ENCODE data around the gene ASIC2.

ASIC2 gene

DNA sequence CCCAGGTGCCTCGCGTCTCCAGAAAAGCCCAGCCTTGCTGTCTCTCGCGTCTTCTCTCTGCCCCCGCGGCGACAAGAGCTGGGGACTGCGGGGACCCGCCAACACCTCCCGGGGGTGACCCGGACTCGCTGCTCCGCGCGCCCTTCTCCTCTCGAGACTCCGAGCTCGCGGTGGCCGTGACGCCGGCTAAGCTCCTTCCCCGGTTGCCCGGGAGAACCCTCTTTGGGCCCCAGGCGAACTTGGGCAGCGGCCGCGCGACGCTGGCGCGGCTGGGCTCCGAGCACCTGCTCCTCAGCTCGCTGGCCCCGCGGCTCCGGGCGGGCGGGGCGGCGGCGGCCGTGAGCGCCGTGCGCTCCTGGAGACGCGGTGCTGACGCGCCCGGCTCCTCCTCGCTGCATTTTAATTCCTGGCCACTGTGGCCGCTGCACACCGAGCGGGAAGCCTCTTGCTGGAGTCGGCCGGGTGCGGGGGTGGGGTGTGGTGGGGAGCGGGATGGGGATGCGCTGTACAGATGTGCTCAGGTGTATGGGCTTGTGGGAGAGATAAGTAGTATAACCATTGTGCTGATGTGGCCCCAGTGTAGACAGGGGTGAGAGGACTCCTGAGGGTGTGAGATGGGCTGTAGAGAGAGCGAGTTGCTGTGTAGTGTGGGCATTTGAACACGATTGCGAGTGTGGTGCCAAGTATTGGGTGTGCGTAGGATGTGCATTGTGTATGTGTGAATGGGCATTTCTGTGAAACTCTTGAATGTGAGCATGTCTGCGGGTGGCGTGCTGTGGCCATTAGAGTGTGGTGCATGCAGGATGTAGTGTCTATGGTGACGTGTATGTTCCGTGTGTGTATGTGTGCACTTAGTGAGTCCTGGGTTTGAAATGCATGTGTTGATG lies at the start of gene ASIC2:
ASIC2 (minus strand) TSS at position 315 of the 887 bp plus-strand sequence.
- H3K4me3 ChIP-seq (ENCODE audit: low read depth, low read length): no peak within 1 kb of the TSS
- TF ChIP-seq CTCF (IDR thresholded peaks at IDR 0.05; ENCODE audit: insufficient read depth, low read depth, low read length, missing control alignments): no peak
- no peak for DNase-seq (ENCODE audit: low read depth)

DNA sequence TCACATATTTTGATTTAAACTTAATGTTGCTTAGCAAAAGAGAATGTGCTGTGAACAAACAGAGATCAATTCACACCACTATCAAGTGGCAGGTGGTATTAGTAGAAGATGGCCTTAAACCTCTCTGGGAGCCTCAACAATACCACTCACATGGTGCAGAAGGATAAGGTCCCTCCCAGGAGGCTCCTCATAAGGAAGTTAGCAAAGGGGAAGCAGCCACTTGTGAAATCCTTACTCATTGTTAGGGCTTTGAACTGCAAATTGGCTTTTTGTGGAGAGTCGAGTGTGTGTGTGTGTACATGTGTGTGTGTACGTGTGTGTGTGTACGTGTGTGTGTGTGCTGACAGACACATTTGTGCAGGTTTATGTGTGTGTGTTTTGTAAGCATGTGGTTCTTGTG lies 48.9 kb upstream of the ASIC2 start:
- TF ChIP-seq CTCF (IDR thresholded peaks at IDR 0.05; ENCODE audit: insufficient read depth, low read depth, low read length, missing control alignments): no peak
- DNase-seq (ENCODE audit: low read depth): no peak

DNA sequence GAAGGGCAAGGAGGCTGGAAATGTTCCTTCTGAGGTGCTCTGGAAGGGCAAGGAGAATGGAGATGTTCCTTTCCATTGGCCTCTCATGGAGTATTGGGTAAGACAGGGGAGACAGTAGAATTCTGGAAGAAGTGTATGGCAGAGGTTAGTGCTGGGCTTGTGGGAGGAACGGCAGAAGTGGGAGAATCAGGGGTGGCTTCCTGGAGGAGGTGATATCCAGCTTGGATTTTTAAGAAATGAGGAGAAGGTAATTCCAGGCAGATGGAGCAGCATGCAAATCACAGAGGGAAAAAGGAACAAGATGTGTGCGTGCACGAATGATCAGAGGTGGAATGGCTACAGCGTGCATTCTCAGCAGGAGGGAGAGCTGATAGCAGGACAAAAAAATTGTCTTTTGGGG lies 45.1 kb upstream of the ASIC2 start:
- no peak for TF ChIP-seq CTCF (IDR thresholded peaks at IDR 0.05; ENCODE audit: insufficient read depth, low read depth, low read length, missing control alignments)

More for the DNA sequence above, 48.9 kb upstream of the ASIC2 start:
- no peak overlapping the region for H3K4me3 ChIP-seq (ENCODE audit: low read depth, low read length)

GRCh38 chr17:33335491-33336173 lies 42.5 kb upstream of the ASIC2 start:
- no peak overlapping the region for H3K4me3 ChIP-seq (ENCODE audit: low read depth, low read length)
- peak; percentile 1 for DNase-seq (ENCODE audit: low read depth)
- peak; percentile 6 for TF ChIP-seq CTCF (IDR thresholded peaks at IDR 0.05; ENCODE audit: insufficient read depth, low read depth, low read length, missing control alignments)

More for the DNA sequence above, 45.1 kb upstream of the ASIC2 start:
- H3K4me3 ChIP-seq (ENCODE audit: low read depth, low read length): no peak overlapping the region
- no peak for DNase-seq (ENCODE audit: low read depth)

- no peak overlapping the region for H3K4me3 ChIP-seq (ENCODE audit: low read depth, low read length)
- TF ChIP-seq CTCF (IDR thresholded peaks at IDR 0.05; ENCODE audit: insufficient read depth, low read depth, low read length, missing control alignments): no peak
- no peak for DNase-seq (ENCODE audit: low read depth)
Observed at GRCh38 chr17:33334703-33335102, 41.6 kb upstream of the ASIC2 start.

DNA sequence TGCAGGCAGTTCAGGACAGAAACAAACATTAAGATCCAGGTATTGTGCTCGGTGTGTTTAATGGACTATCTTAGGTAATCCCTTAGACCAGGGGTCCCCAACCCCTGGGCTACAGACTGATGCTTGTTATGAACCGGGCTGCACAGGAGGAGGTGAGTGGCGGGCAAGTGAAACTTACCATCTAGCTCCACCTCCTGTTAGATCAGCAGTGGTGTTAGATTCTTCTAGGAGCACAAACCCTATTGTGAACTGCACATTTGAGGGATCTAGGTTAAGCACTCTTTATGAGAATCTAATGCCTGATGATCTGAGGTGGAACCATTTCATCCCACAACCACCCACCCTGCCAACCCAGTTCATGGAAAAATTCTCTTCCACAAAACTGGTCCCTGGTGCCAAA lies 37.8 kb upstream of the ASIC2 start:
- no peak for TF ChIP-seq CTCF (IDR thresholded peaks at IDR 0.05; ENCODE audit: insufficient read depth, low read depth, low read length, missing control alignments)
- no peak overlapping the region for H3K4me3 ChIP-seq (ENCODE audit: low read depth, low read length)
- no peak for DNase-seq (ENCODE audit: low read depth)
